GM12872 (cell line): ENCODE data around the gene SKOR1.
A peak's percentile ranks its signal among the peaks of the same experiment; 100 is the strongest.

Experiments used
- TF ChIP-seq, protein P1 (sequence below): IDR thresholded peaks from 3 replicates; pipeline ENCODE4 v1.5.1; 2011; ENCODE audit warnings: low read depth, mild to moderate bottlenecking, low read length, moderate library complexity; ENCODE audit not compliant: insufficient read depth

Gene SKOR1

GRCh38 chr15:67779549-67780111 is 45.7 kb upstream of the SKOR1 start:
- TF ChIP-seq, protein P1, sequence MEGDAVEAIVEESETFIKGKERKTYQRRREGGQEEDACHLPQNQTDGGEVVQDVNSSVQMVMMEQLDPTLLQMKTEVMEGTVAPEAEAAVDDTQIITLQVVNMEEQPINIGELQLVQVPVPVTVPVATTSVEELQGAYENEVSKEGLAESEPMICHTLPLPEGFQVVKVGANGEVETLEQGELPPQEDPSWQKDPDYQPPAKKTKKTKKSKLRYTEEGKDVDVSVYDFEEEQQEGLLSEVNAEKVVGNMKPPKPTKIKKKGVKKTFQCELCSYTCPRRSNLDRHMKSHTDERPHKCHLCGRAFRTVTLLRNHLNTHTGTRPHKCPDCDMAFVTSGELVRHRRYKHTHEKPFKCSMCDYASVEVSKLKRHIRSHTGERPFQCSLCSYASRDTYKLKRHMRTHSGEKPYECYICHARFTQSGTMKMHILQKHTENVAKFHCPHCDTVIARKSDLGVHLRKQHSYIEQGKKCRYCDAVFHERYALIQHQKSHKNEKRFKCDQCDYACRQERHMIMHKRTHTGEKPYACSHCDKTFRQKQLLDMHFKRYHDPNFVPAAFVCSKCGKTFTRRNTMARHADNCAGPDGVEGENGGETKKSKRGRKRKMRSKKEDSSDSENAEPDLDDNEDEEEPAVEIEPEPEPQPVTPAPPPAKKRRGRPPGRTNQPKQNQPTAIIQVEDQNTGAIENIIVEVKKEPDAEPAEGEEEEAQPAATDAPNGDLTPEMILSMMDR: no peak

DNA sequence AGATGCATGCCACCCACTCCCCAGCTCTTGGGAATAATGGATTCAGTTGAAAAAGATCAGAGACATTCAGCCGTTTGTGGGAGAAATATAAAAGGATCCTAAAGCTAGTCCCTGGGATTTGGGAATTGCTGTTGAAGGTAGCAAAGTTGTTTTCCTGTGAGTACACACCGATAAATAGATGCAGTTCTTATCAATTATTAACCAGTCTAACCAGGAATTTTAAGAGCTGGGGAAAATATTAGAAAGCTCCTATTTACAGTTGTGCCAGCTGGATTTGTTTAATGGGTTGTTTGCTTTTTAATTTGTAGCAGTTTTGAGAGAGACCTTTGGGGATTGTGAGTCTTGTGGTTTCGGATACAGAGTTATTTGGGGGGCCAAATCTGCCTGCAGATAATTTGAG is 44.2 kb upstream of the SKOR1 start:
- TF ChIP-seq, protein P1: no peak

- TF ChIP-seq, protein P1: no peak
Observed at GRCh38 chr15:67781907-67782690, 43.2 kb upstream of the SKOR1 start.

GRCh38 chr15:67782691-67782991 is 42.7 kb upstream of the SKOR1 start:
- TF ChIP-seq, protein P1: no peak

- TF ChIP-seq, protein P1: peak; percentile 64
Observed at GRCh38 chr15:67783303-67783702, 42.0 kb upstream of the SKOR1 start.

DNA sequence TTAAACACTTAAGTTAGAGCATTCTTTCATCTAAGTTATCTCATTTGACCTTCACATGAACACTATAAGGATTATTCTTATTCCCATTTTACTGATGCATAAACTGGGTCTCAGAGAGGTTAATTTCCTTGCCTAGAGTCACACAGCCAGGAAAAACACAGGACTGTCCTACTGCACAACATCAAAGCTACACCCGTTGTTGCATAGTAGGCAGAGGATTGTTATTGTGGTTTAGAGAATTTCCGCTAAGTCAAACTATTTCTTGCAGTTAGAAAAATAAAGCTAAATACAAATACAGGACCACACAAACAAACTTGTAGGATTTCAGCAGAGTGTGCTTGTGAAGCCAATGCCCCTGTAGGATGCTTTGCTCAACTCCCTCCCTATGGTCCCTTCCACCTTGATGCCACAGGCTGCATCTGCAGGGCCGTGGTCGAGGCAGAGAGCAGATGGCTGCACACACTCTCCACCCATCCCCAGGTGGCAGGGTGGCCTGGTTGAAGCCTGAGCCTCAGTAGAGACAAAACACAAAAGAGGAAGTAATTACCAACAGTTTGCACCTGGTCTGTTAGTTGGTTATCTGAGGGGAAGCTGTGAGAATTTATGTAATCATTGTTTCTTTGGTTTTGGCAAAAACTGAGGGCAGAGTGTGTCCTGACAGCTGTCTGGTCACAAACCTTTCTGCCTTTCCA is 41.1 kb upstream of the SKOR1 start:
- TF ChIP-seq, protein P1: 0 out of 3 replicates have a peak, but pooled peaks have one; percentile 17

GRCh38 chr15:67784856-67785430 is 40.4 kb upstream of the SKOR1 start:
- TF ChIP-seq, protein P1: no peak
